Pancreas (tissue), 10 donors: ENCODE data around the gene CTCFL. TPM values are rescaled to one million over a fixed set of nuclear protein-coding genes. Genes with fewer than 3 reads are reported as not detected.

Experiments used
- ATAC-seq, 4 donors: fragments of 200-7000 bp; cut with Tn5 transposase; one replicate each; pipeline versions ENCODE4 v1.8.0 to v1.9.1; 2020; ENCODE audit warnings: mild to moderate bottlenecking in 4 of 4, moderate library complexity in 4 of 4
- DNase-seq, 6 donors: peaks; one replicate each; pipeline ENCODE4 v3.0.0-alpha.2; 2020
- FAIRE-seq: peaks from 2 replicates; lab custom pipeline; 2012; peaks lifted over from hg19 to GRCh38; lab: Jason Lieb, UNC
- H3K27ac ChIP-seq, 4 donors: fragments of 200-600 bp; sonication (generic); 1 replicate in 3 of 4; 2 replicates in 1 of 4; pipeline versions ENCODE4 v1.5.0 to v1.8.0; 2020
- H3K27me3 ChIP-seq, 4 donors: fragments of 200-600 bp; one replicate each; pipeline ENCODE4 v1.8.0; 2021
- H3K36me3 ChIP-seq, 3 donors: fragments of 200-600 bp; sonication (generic) in 1 of 3; one replicate each; pipeline versions ENCODE4 v1.5.0 to v1.8.0; 2020 to 2021
- H3K4me1 ChIP-seq, 3 donors: fragments of 200-600 bp; one replicate each; pipeline ENCODE4 v1.8.0; 2021
- H3K4me3 ChIP-seq, 4 donors: fragments of 200-600 bp; sonication (generic) in 2 of 4; one replicate each; pipeline versions ENCODE4 v1.5.0 to v1.8.0; 2020 to 2021
- H3K9me3 ChIP-seq, 4 donors: fragments of 200-600 bp; one replicate each; pipeline ENCODE4 v1.8.0; 2021
- CTCF ChIP-seq, 4 donors: fragments of 200-600 bp; sonication (generic) in 3 of 4; IDR thresholded peaks; one replicate each; pipeline versions ENCODE4 v1.5.0 to v1.8.0; 2021; ENCODE audit warnings: antibody characterized with exemption in 4 of 4
- WGBS, 2 donors: extraction: QIAGEN DNeasy Blood & Tissue Kit; methylation state at CpG; one replicate each; pipeline ENCODE4 v1.1.7; 2013; 5-methylcytosine and 5-hydroxymethylcytosine counted together
- intact Hi-C, 3 donors: fragments of 100-400 bp; cut with DNase I; formaldehyde crosslinking; loops; one replicate each; pipeline versions ENCODE4 v1.11.1 to v1.14.2; 2022
- polyA plus RNA-seq, 2 donors: library from polyadenylated mRNA; stranded (reverse); fragments of 200-250 nt; gene quantifications; one replicate each; pipeline ENCODE4 v1.2.3, GENCODE V29; 2013
- total RNA-seq, 6 donors: library from RNA; stranded (reverse); fragmentation: NEBNext Ultra II Directional in 4 of 6; extraction: Animal tissue kit (Norgen Biotek cat#: 25700) in 4 of 6; gene quantifications; one replicate each; pipeline versions ENCODE4 v1.2.1 to v1.2.4, GENCODE V29; 2021 to 2023
- donor health status: healthy with polysubstance abuse.
- donor health status: DM: no; HTN: no; CAD: no; lungs with moderate emphysema.
- donor health status: DM: no; HTN: no; CAD: no.
- donor health status: control.
- donor health status: control.
- donor health status: Bipolar disorder and iron deficiency.
- donor health status: DM: yes; HTN: yes; CAD: no.
- donor health status: DM: no; HTN: no; CAD: no.
- donor health status: DM: no; HTN: no; CAD: no.
- donor health status: DM: yes; HTN: yes; CAD: no.

Gene CTCFL
- total and polyA plus RNA-seq, 8 donors, result 0.16 TPM; not detected in 7

- no peaks in the 10 kb centered on the region for H3K4me1 ChIP-seq
- no peak for TF ChIP-seq CTCF (IDR thresholded peaks at IDR 0.05)
- intact Hi-C loops, result no loop called here
- FAIRE-seq, result no peak
- H3K27me3 ChIP-seq, result no peaks in the 10 kb centered on the region
- H3K4me3 ChIP-seq, result no peak overlapping the region
- H3K9me3 ChIP-seq, result no peaks in the 10 kb centered on the region
- whole genome bisulfite sequencing, 2 donors, result 69 to 75% methylated on average over 4 of the region's 4 CpGs
- no peaks in the 10 kb centered on the region for H3K36me3 ChIP-seq
- no peak overlapping the region for H3K27ac ChIP-seq
- DNase-seq, result no peak
- ATAC-seq, result no peak
Measured at GRCh38 chr20:57530327-57530981, 5.5 kb upstream of the CTCFL start.

- Histone ChIP-seq H3K4me3 (no peak overlapping the region), H3K27ac (no peak overlapping the region), H3K27me3 (no peaks in the 10 kb centered on the region), H3K4me1 (no peaks in the 10 kb centered on the region), H3K36me3 (no peaks in the 10 kb centered on the region), H3K9me3 (no peaks in the 10 kb centered on the region)
- no peak for ATAC-seq
- DNase-seq, result no peak
- FAIRE-seq, result no peak
- TF ChIP-seq CTCF (IDR thresholded peaks at IDR 0.05), result no peak
- intact Hi-C loops, result loop anchor here in 2 of 3 donors (10.0 kb wide), 2 partner anchors 55 to 685 kb away; no protein-coding TSS in a partner anchor
- WGBS, 2 donors, result 65 to 86% methylated on average over 3 of the region's 3 CpGs
Measured at GRCh38 chr20:57529810-57530209, 4.9 kb upstream of the CTCFL start.

GRCh38 chr20:57529160-57529585 lies 4.2 kb upstream of the CTCFL start:
- no peak overlapping the region for H3K4me3 ChIP-seq
- H3K4me1 ChIP-seq, result no peaks in the 10 kb centered on the region
- 66 to 77% methylated on average over 8 of the region's 8 CpGs for WGBS, 2 donors
- no peak for TF ChIP-seq CTCF (IDR thresholded peaks at IDR 0.05)
- intact Hi-C loops, result loop anchor here in 2 of 3 donors (10.0 kb wide), 2 partner anchors 56 to 686 kb away; no protein-coding TSS in a partner anchor
- no peaks in the 10 kb centered on the region for H3K9me3 ChIP-seq
- no peaks in the 10 kb centered on the region for H3K36me3 ChIP-seq
- ATAC-seq, result no peak
- no peak for FAIRE-seq
- no peaks in the 10 kb centered on the region for H3K27me3 ChIP-seq
- no peak overlapping the region for H3K27ac ChIP-seq
- DNase-seq, result no peak

- Histone ChIP-seq H3K27ac (no peak overlapping the region), H3K4me3 (no peak overlapping the region), H3K9me3 (no peaks in the 10 kb centered on the region), H3K36me3 (no peaks in the 10 kb centered on the region), H3K4me1 (no peaks in the 10 kb centered on the region), H3K27me3 (no peaks in the 10 kb centered on the region)
- WGBS, 2 donors, result 81 to 90% methylated on average over 4 of the region's 4 CpGs
- intact Hi-C loops, result loop anchor here in 2 of 3 donors (10.0 kb wide), 2 partner anchors 57 to 687 kb away; no protein-coding TSS in a partner anchor
- no peak for TF ChIP-seq CTCF (IDR thresholded peaks at IDR 0.05)
- DNase-seq (no peak), ATAC-seq (no peak), FAIRE-seq (no peak)
Measured at GRCh38 chr20:57528148-57528547, 3.2 kb upstream of the CTCFL start.

- Histone ChIP-seq H3K36me3 (no peaks in the 10 kb centered on the region), H3K4me1 (no peaks in the 10 kb centered on the region), H3K27me3 (no peaks in the 10 kb centered on the region), H3K4me3 (no peak overlapping the region), H3K27ac (no peak overlapping the region), H3K9me3 (no peaks in the 10 kb centered on the region)
- WGBS, 2 donors, result 55 to 60% methylated on average over 6 of the region's 6 CpGs
- intact Hi-C loops, result loop anchor here in 2 of 3 donors (10.0 kb wide), 2 partner anchors 57 to 687 kb away; no protein-coding TSS in a partner anchor
- DNase-seq (no peak), ATAC-seq (no peak), FAIRE-seq (no peak)
- no peak for TF ChIP-seq CTCF (IDR thresholded peaks at IDR 0.05)
Measured at GRCh38 chr20:57527728-57528127, 2.8 kb upstream of the CTCFL start.
